IPS-18a (cell line): ENCODE data around the gene DARS1.
A peak's percentile ranks its signal among the peaks of the same experiment; 100 is the strongest.

ENCODE experiments used
- H3K27ac ChIP-seq: one replicate; pipeline ENCODE4 v1.5.1; 2013; ENCODE audit warnings: low read length
- H3K27me3 ChIP-seq: one replicate; pipeline ENCODE4 v1.6.1; 2013; ENCODE audit warnings: mild to moderate bottlenecking, low read length; ENCODE audit not compliant: control insufficient read depth, insufficient read depth
- H3K36me3 ChIP-seq: one replicate; pipeline ENCODE4 v1.6.1; 2013; ENCODE audit warnings: low read depth, low read length; ENCODE audit not compliant: control insufficient read depth
- H3K4me1 ChIP-seq: one replicate; pipeline ENCODE4 v1.6.1; 2013; ENCODE audit warnings: low read depth, low read length; ENCODE audit not compliant: control insufficient read depth
- H3K4me3 ChIP-seq: one replicate; pipeline ENCODE4 v1.5.1; 2013; ENCODE audit warnings: low read length
- H3K9ac ChIP-seq: one replicate; pipeline ENCODE4 v1.6.1; 2013; ENCODE audit warnings: mild to moderate bottlenecking, low read length, moderate library complexity
- H3K9me3 ChIP-seq: one replicate; pipeline ENCODE4 v1.6.1; 2013; ENCODE audit warnings: low read depth, low read length; ENCODE audit not compliant: control insufficient read depth

Gene DARS1

GRCh38 chr2:135985018-135985825, at the start of gene DARS1:
Gene DARS1, minus strand, starts transcription at chr2:135985626. Its CDS starts 158 bp downstream, at chr2:135985468.
- H3K9me3 ChIP-seq, result no peaks in the 10 kb centered on the region
- H3K36me3 ChIP-seq, result peaks cover 20% of the 10 kb centered on the region
- peaks cover 13% of the 10 kb centered on the region for H3K4me1 ChIP-seq
- H3K9ac ChIP-seq, result peak within 1 kb of the TSS; percentile 92
- H3K27ac ChIP-seq, result peak within 1 kb of the TSS; percentile 71
- H3K4me3 ChIP-seq, result peak within 1 kb of the TSS; percentile 88
- H3K27me3 ChIP-seq, result no peaks in the 10 kb centered on the region

GRCh38 chr2:136034629-136035028, 49.2 kb upstream of the DARS1 start:
- Histone ChIP-seq H3K9me3 (no peaks in the 10 kb centered on the region), H3K4me3 (no peak overlapping the region), H3K36me3 (no peaks in the 10 kb centered on the region), H3K27ac (no peak overlapping the region), H3K9ac (no peak overlapping the region), H3K4me1 (no peaks in the 10 kb centered on the region), H3K27me3 (no peaks in the 10 kb centered on the region)

GRCh38 chr2:136032817-136033535, 47.5 kb upstream of the DARS1 start:
- Histone ChIP-seq H3K27me3 (no peaks in the 10 kb centered on the region), H3K4me1 (no peaks in the 10 kb centered on the region), H3K9me3 (no peaks in the 10 kb centered on the region), H3K4me3 (no peak overlapping the region), H3K36me3 (no peaks in the 10 kb centered on the region), H3K9ac (no peak overlapping the region), H3K27ac (no peak overlapping the region)

GRCh38 chr2:136032192-136032591, 46.8 kb upstream of the DARS1 start:
- Histone ChIP-seq H3K27ac (no peak overlapping the region), H3K9me3 (no peaks in the 10 kb centered on the region), H3K4me3 (no peak overlapping the region), H3K4me1 (peaks cover 4% of the 10 kb centered on the region), H3K9ac (no peak overlapping the region), H3K36me3 (no peaks in the 10 kb centered on the region), H3K27me3 (no peaks in the 10 kb centered on the region)

- Histone ChIP-seq H3K36me3 (no peaks in the 10 kb centered on the region), H3K27ac (no peak overlapping the region), H3K9ac (no peak overlapping the region), H3K4me1 (peaks cover 4% of the 10 kb centered on the region), H3K9me3 (no peaks in the 10 kb centered on the region), H3K27me3 (no peaks in the 10 kb centered on the region), H3K4me3 (no peak overlapping the region)
Measured at GRCh38 chr2:136031711-136032110, 46.3 kb upstream of the DARS1 start.

DNA sequence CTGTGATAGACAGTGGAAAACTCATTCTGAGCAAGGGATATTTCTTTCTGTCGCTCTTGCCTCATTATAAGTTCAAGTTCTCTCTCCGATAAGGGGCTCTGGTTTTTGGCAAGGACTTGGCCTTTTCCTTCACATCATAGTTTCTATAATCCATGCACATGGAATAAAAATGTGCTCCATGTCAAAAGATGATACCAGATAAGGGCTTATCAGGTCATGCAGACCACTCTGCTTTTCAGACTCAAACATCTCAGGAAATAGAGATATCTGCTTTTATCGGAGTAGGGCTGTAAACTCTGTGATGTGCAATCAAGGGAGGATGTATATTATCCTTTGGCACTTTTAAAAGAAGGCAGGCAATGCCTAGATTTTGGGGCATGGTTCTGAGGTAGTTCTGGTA, 45.0 kb upstream of the DARS1 start:
- no peaks in the 10 kb centered on the region for H3K9me3 ChIP-seq
- H3K4me3 ChIP-seq, result no peak overlapping the region
- H3K4me1 ChIP-seq, result peaks cover 10% of the 10 kb centered on the region
- no peak overlapping the region for H3K27ac ChIP-seq
- H3K36me3 ChIP-seq, result no peaks in the 10 kb centered on the region
- no peaks in the 10 kb centered on the region for H3K27me3 ChIP-seq
- no peak overlapping the region for H3K9ac ChIP-seq

- H3K9ac ChIP-seq, result no peak overlapping the region
- H3K4me1 ChIP-seq, result peaks cover 20% of the 10 kb centered on the region
- no peaks in the 10 kb centered on the region for H3K9me3 ChIP-seq
- H3K36me3 ChIP-seq, result no peaks in the 10 kb centered on the region
- H3K27ac ChIP-seq, result no peak overlapping the region
- no peak overlapping the region for H3K4me3 ChIP-seq
- H3K27me3 ChIP-seq, result no peaks in the 10 kb centered on the region
Measured at GRCh38 chr2:136029149-136029548, 43.7 kb upstream of the DARS1 start.

DNA sequence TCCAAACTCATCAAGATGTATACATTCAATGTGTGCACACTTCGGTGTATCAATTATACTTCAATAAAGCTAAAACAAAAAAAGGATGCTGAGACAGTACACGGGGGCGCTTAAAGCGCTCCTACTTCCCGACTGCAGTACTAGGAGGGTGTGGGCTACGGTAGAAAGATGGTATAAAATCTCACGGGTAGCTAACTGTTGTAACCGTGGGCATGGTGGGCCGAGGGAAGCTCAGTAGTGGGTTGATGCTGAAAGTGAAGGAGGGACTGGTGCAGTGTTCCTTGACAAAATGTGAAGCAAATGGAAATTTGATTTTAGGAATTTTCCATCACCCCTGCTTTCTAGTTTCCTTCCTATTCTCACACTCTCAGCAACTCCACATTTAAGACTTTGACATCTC, 42.6 kb upstream of the DARS1 start:
- Histone ChIP-seq H3K9ac (no peak overlapping the region), H3K36me3 (no peaks in the 10 kb centered on the region), H3K4me3 (no peak overlapping the region), H3K27me3 (no peaks in the 10 kb centered on the region), H3K4me1 (peaks cover 20% of the 10 kb centered on the region), H3K9me3 (no peaks in the 10 kb centered on the region), H3K27ac (no peak overlapping the region)

- H3K27me3 ChIP-seq, result no peaks in the 10 kb centered on the region
- H3K9ac ChIP-seq, result no peak overlapping the region
- no peaks in the 10 kb centered on the region for H3K9me3 ChIP-seq
- no peak overlapping the region for H3K27ac ChIP-seq
- H3K36me3 ChIP-seq, result no peaks in the 10 kb centered on the region
- H3K4me3 ChIP-seq, result no peak overlapping the region
- H3K4me1 ChIP-seq, result peaks cover 20% of the 10 kb centered on the region
Measured at GRCh38 chr2:136027112-136027511, 41.7 kb upstream of the DARS1 start.

- H3K27ac ChIP-seq, result peak overlapping the region; percentile 93
- H3K9me3 ChIP-seq, result no peaks in the 10 kb centered on the region
- peak overlapping the region; percentile 95 for H3K9ac ChIP-seq
- peak overlapping the region; percentile 65 for H3K4me3 ChIP-seq
- no peaks in the 10 kb centered on the region for H3K36me3 ChIP-seq
- peaks cover 20% of the 10 kb centered on the region for H3K4me1 ChIP-seq
- no peaks in the 10 kb centered on the region for H3K27me3 ChIP-seq
Measured at GRCh38 chr2:136025057-136025973, 39.9 kb upstream of the DARS1 start.

DNA sequence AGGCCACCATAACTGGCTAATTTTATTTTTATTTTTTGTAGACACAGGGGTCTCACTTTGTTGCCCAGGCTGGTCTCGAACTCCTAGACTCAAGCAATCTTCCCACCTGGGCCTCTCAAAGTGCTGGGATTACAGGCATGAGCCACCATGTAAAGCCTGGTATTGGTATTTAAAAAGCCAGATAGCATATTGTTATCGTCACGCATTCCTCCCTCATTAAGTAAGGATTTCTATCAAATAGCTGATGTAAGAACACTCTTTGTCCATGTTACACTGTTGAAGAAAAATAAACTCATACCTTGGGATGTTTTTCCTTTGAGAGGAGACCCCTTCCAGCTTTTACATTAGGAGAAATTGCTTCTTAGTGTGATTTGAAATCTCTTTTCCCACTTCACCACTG, 39.2 kb upstream of the DARS1 start:
- Histone ChIP-seq H3K36me3 (no peaks in the 10 kb centered on the region), H3K27ac (peak overlapping the region; percentile 93), H3K9ac (peak overlapping the region; percentile 95), H3K4me1 (peaks cover 20% of the 10 kb centered on the region), H3K27me3 (no peaks in the 10 kb centered on the region), H3K9me3 (no peaks in the 10 kb centered on the region), H3K4me3 (peak overlapping the region; percentile 65)
